Measurements from ENCODE around the gene SPACA7.
"Not testable (repeated sequence)": the region's sequence is repeated elsewhere in the genome, so short reads cannot be mapped to it uniquely, and the experiment has no call there.

Gene SPACA7

GRCh38 chr13:112350300-112350699 is 25.9 kb upstream of the SPACA7 start:
- DNase-seq (ENCODE audit: low read depth in 2 of 2): no peak

DNA sequence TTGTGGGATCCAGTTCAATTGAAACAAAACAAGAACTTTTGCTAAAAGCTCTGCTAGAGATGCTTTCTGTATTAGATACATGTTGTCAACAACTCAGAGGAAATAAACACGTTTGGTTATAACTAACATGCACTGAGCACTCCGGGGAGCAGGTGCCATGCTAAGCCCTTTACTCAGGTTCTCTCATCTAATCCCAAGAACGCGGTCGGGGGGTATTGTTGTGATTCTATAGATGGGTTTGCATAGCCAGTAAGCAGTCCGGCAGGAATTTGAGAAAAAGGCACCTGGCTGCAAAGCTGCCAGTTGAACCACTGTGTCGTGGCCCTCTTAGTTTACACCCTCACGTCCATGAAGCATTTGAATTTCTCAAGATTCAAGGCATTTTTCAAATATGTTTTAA is 24.3 kb upstream of the SPACA7 start:
- no peak for DNase-seq (ENCODE audit: low read depth in 2 of 2)

DNA sequence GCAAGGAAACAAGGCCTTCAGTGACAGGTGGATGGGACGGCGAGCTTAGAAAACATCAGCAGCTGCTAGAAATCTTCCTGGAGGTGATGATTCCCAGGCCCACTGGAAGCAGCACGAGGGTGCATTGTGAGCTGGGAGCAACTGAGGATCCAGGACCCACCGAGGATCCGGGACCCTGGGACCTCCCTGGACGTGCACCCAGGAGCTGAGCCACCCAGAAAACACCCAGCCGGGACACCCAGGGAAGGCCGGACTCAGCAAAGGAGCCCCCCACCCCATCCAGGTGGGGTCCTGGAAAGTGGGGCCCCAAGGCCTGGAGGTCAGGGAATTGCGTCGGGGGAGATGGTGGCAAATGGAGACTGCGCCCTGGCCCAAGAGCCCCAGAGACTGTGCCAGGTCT is 22.3 kb upstream of the SPACA7 start:
- DNase-seq (ENCODE audit: low read depth in 2 of 2): no peak

DNA sequence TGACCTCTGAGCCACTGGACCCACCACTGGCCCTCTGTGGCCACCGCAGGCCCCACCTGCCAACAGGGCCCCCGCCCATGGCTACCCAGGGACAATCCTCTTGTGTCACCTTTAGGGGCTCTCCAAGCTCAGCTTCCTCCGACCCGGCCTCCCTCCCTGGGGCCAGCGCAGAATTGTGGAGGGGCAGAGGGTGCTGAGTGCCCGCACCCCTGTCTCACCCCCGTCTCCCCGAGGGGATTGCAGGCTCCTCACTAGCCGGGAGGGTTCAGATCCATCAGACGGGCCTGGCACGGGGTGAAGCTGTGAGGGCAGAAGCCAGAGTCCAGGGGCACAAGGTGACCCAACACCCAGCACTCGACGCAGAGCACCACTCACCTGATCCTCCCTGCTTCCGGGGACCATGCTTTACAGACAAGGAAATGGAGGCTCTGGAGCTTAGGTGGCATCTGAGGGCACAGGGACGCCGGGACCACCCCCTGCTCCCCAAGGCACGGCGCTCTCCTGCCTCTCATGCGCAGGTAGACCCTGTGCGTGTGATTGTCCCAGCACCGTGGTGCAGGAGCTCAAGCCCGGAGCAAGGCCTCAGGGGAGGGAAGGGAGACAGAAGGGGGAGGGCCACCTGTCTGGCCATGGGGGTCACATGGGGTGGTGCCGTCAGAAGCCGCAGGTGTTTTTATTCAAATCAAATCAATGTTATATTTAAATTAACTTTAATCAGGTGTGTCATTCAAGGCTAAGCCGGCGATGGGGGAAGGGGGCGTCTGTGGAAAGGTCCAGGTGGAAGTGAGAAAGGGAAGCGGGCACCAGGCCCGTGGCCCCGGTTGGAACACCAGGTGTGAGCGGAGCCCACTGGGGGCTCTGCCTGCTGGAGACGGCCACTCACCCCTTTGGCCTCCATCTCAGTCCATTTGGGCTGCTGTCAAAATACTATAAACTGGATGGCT is 21.6 kb upstream of the SPACA7 start:
- DNase-seq (ENCODE audit: low read depth in 2 of 2): no peak

GRCh38 chr13:112355274-112355838 is 20.8 kb upstream of the SPACA7 start:
- DNase-seq (ENCODE audit: low read depth in 2 of 2): no peak

- no peak for DNase-seq (ENCODE audit: low read depth in 2 of 2)
These were observed 20.0 kb upstream of the SPACA7 start for GRCh38 chr13:112356190-112356589.

DNA sequence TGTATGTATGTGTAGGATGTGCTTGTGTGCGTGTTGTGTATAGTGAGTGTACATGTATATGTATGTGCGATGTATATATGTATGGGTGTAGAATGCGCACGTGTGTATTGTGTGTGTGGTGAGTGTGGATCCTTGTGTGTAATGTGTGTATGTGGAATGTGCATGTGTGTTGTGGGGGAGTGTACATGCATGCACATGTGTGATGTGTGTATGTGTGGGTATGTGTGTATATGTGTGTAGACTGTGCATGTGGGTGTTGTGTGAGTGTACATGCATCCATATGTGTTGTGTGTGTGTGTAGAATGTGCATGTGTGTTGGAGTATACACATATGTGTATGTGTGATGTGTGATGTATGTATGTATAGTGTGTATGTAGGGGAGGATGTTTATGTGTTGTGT is 18.0 kb upstream of the SPACA7 start:
- DNase-seq (ENCODE audit: low read depth in 2 of 2): no peak

- DNase-seq (ENCODE audit: low read depth in 2 of 2): no peak
These were observed 14.1 kb upstream of the SPACA7 start for GRCh38 chr13:112362021-112362420.

GRCh38 chr13:112363867-112364528 is 12.2 kb upstream of the SPACA7 start:
- no peak for DNase-seq (ENCODE audit: low read depth in 2 of 2)

DNA sequence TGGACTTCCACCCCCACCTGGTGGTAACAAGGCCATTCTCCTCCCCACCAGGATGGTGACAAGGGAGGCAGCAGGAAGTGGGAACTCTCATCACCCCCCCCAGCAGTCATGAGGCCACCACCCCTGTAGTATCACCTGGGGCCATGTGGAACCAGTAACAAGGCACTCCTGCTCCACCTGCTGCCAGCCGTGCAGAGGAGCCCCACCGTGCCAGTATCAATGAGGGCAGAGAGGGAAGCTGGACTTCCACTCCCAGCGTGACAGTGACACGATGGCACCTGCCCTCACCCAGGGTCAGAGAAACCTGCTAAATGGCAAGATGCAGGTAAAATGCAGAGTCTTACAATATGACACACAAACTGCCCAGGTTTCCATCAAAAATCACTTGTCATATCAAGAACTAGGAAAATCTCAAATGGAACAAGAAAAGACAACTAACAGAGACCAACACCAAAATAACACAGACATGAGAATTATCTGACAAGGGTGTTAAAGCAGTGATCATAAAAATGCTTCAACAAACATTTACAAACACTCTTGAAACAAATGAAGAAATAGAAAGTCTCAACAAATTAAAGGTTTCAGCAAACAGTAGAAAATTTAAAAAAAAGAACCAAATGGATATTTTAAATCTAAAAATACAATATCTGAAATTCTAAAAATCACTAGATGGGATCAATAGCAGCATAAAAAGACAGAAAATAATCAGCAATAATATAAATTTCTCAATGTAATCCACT is 9.1 kb upstream of the SPACA7 start:
- no peak for DNase-seq (ENCODE audit: low read depth in 2 of 2)

DNA sequence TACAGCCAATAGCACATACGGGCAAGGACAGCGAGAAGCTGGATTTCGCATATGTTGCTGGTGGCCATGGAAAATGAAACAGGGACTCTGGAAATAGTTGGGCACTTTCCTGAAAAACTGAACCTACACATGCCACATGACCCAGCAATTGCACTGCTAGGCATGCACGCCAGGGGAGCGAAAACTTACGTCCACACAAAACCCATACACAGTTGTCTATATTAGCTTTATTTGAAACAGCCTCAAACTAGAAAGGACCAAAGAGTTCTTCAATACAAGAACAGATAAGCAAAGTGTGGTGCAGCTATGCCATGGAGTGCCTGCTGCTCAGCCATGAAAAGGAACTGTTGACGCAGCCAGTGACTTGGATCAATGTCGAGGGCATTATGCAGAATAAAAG is 7.3 kb upstream of the SPACA7 start:
- DNase-seq (ENCODE audit: low read depth in 2 of 2): no peak

DNA sequence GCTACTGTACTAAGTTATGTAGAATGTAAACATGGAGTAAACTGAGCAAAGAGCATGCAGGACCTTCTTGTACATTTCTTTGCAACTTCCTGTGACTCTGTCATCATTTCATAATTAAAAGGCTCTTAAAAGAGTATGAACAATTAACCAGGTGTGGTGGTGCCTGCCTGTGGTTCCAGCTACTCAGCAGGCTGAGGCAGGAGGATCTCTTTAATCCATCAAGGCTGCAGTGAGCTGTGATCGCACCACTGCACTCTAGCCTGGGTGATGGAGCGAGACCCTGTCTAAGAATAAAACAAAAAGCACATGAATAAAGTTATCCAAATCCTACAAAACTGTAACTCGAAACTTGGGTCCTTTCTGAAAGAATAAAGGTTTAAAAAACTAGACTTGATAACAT is 5.8 kb upstream of the SPACA7 start:
- no peak for DNase-seq (ENCODE audit: low read depth in 2 of 2)

- no peak for DNase-seq (ENCODE audit: low read depth in 2 of 2)
These were observed 1.9 kb upstream of the SPACA7 start for GRCh38 chr13:112374271-112374670.

- no peak for DNase-seq (ENCODE audit: low read depth in 2 of 2)
These were observed 15.6 kb downstream of the SPACA7 start for GRCh38 chr13:112391746-112392145.

DNA sequence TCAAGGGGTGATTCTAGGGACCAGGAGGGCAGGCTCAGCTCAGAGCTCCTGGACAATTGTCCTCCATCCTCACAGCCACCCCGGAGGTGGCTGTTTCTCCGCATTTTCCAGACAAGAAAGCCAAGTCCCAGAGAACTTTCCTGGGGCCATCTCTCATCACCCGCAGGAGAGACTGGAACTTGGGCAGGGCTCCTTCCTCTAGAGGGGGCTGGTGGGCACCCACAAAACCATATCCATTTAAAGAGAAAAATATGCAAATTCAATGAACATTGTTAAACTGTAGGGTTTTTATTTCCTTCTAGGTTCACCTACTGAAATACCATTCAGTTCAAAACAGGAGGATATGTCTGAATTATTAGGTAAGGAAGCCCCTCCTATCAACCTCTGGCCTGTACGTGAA is 16.6 kb downstream of the SPACA7 start:
- DNase-seq (ENCODE audit: low read depth in 2 of 2): no peak

DNA sequence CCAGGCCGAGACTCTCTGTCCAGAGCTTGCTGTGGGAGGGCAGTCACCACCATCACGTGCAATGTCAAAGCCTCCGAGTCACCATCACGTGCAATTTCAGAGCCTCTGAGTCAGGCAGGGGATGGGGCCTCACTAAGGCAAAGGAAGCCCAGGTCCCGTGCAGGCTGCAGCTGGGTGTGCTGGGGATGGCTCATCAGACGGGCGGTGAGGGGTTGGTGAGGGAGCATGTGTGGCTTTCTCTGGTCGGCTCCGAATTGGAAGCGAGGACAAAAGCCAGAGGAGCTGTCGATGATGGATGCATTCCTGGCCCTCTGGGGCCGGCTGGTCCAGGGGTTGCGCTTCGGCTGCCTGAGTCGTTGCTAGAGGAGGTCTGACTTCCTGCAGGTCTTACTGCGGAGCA is 18.9 kb downstream of the SPACA7 start:
- not testable (repeated sequence) for DNase-seq (ENCODE audit: low read depth in 2 of 2)

DNA sequence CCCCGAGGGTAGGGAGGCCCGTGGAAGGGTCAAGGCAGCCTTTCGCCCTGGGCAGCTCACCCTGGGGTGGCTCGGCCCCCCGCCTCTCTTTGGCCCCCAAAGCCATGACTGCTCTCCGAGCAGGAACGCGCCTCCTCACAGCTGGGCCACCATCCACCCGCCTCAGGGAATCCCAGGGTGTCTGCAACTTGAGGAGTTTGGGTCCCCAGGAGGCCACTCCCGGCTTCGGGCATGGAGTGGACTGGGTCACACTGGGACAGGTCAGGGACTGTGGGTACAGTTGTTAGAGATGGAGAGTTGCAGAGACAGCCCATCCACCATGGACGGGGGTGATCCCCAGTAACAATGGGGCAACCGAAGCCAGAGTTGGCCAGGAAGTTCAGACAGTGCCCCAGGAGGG is 19.8 kb downstream of the SPACA7 start:
- DNase-seq (ENCODE audit: low read depth in 2 of 2): not testable (repeated sequence)

DNA sequence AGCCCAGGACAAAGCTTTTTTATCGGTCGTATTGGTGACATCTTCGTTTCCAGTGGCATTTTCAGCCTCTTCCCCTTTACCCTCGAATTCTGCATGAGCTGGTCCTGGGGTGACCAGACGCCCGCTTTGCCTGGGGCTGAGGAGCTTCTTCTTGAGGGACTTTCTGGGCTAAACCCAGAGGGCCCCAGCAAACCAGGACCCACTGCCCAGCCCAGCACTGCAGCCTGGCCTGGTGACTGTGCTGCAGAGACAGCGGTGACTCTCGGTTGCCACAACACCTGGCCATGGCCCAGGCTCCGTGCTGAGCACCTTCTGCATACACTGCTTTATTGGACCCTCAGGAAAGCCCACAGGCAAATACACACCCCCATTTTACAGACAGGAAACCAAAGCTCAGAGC is 21.0 kb downstream of the SPACA7 start:
- DNase-seq (ENCODE audit: low read depth in 2 of 2): no peak

GRCh38 chr13:112398347-112398746 is 22.2 kb downstream of the SPACA7 start:
- DNase-seq (ENCODE audit: low read depth in 2 of 2): not testable (repeated sequence)

- not testable (repeated sequence) for DNase-seq (ENCODE audit: low read depth in 2 of 2)
These were observed 33.7 kb downstream of the SPACA7 start for GRCh38 chr13:112409828-112410227.

- DNase-seq (ENCODE audit: low read depth in 2 of 2): no peak
These were observed 40.5 kb downstream of the SPACA7 start for GRCh38 chr13:112416647-112417046.

- DNase-seq (ENCODE audit: low read depth in 2 of 2): no peak
These were observed 40.9 kb downstream of the SPACA7 start for GRCh38 chr13:112417079-112417478.

Data from stimulated activated CD8-positive, alpha-beta memory T cell treated with anti-CD3 and anti-CD28 coated beads, Interleukin-7, amount 100 ng/mL, for 4 hours (primary cell).